Thyroid gland (tissue), 4 donors: Measurements from ENCODE around the gene PPDPF. TPM values are rescaled to one million over a fixed set of nuclear protein-coding genes. Genes with fewer than 3 reads are reported as not detected.
"Not testable (repeated sequence)": the region's sequence is repeated elsewhere in the genome, so short reads cannot be mapped to it uniquely, and the experiment has no call there.

Experiments
- DNase-seq, 2 donors: peaks; one replicate each; pipeline ENCODE4 v3.0.0-alpha.2; 2019
- H3K27ac ChIP-seq, 3 donors: fragments of 200-600 bp; sonication (generic); 1 replicate in 2 of 3; 2 replicates in 1 of 3; pipeline ENCODE4 v1.5.1; 2016 to 2019; ENCODE audit warnings: mild to moderate bottlenecking in 1 of 3, moderate library complexity in 1 of 3
- H3K27me3 ChIP-seq: fragments of 200-600 bp; sonication (generic); one replicate; pipeline ENCODE4 v1.5.1; 2019
- H3K36me3 ChIP-seq, 2 donors: fragments of 200-600 bp; sonication (generic); one replicate each; pipeline ENCODE4 v1.5.1; 2016 to 2019
- H3K4me1 ChIP-seq, 2 donors: fragments of 200-600 bp; sonication (generic); one replicate each; pipeline ENCODE4 v1.5.1; 2017 to 2019
- H3K4me3 ChIP-seq, 3 donors: fragments of 200-600 bp; sonication (generic); replicated peaks in 1 of 3; 1 replicate in 2 of 3; 2 replicates in 1 of 3; pipeline ENCODE4 v1.5.1; 2016; ENCODE audit warnings: mild to moderate bottlenecking in 1 of 3
- H3K9me3 ChIP-seq: fragments of 200-600 bp; sonication (generic); one replicate; pipeline ENCODE4 v1.5.1; 2017
- POLR2A ChIP-seq, 2 donors: fragments of 450-650 bp; IDR thresholded peaks; one replicate each; pipeline ENCODE4 v1.6.1; 2017; ENCODE audit warnings: antibody characterized with exemption in 2 of 2, mild to moderate bottlenecking in 2 of 2, moderate library complexity in 1 of 2
- WGBS, 2 donors: methylation state at CpG; one replicate each; pipeline ENCODE4 v1.1.5; 2017; 5-methylcytosine and 5-hydroxymethylcytosine counted together
- intact Hi-C: fragments of 100-400 bp; cut with DNase I; formaldehyde crosslinking; loops from one replicate; pipeline ENCODE4 v1.15.1; 2023
- total RNA-seq, 4 donors: library from RNA; depleted of rRNA; stranded (reverse); fragments of >200 nt; gene quantifications; one replicate each; pipeline ENCODE4 v1.2.3, GENCODE V29; 2016
- TF ChIP-seq, protein P1 (sequence below), 6 experiments: fragments of 200-600 bp in 3 of 6; fragments of 450-650 bp in 3 of 6; sonication (generic) in 3 of 6; IDR thresholded peaks; one replicate each; pipeline ENCODE4 v1.5.1; 2016 to 2019; ENCODE audit warnings: antibody characterized with exemption in 6 of 6, mild to moderate bottlenecking in 2 of 6, inconsistent platforms in 1 of 6, moderate library complexity in 1 of 6

Gene PPDPF
- total RNA-seq, 4 donors from 2014 or later = 82.0 to 226 (median 146) TPM

DNA sequence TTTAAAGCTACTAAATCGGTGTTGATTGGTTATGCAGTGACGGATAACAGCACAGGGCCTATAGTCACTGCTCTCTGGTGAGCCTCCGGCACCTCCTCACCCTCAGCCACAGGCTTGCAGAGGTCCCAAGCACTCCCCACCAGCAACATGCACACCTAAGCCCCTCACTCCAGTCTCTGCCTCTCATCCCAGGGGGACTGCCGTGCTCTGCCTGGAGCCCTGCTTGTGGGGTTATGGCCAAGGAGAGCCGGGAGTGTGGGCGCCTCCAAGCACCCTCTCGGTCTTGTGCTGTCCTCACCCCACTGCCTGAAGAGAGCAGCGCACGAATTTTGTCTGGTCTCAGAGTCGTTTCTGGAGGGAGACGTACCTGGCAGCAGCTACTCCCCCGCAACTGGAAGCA, 14.8 kb upstream of the PPDPF start:
- Histone ChIP-seq H3K4me1 (no peaks in the 10 kb centered on the region), H3K27me3 (peaks cover 5% of the 10 kb centered on the region), H3K27ac (no peak overlapping the region), H3K36me3 (no peaks in the 10 kb centered on the region), H3K9me3 (no peaks in the 10 kb centered on the region), H3K4me3 (no peak overlapping the region)
- 81 to 93% methylated on average over 11 to 12 of the region's 12 CpGs for WGBS, 2 donors
- DNase-seq = no peak
- intact Hi-C loops = no loop called here
- TF ChIP-seq, protein P1, sequence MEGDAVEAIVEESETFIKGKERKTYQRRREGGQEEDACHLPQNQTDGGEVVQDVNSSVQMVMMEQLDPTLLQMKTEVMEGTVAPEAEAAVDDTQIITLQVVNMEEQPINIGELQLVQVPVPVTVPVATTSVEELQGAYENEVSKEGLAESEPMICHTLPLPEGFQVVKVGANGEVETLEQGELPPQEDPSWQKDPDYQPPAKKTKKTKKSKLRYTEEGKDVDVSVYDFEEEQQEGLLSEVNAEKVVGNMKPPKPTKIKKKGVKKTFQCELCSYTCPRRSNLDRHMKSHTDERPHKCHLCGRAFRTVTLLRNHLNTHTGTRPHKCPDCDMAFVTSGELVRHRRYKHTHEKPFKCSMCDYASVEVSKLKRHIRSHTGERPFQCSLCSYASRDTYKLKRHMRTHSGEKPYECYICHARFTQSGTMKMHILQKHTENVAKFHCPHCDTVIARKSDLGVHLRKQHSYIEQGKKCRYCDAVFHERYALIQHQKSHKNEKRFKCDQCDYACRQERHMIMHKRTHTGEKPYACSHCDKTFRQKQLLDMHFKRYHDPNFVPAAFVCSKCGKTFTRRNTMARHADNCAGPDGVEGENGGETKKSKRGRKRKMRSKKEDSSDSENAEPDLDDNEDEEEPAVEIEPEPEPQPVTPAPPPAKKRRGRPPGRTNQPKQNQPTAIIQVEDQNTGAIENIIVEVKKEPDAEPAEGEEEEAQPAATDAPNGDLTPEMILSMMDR (IDR thresholded peaks at IDR 0.05) = no peak
- TF ChIP-seq POLR2A (IDR thresholded peaks at IDR 0.05) = no peak

DNA sequence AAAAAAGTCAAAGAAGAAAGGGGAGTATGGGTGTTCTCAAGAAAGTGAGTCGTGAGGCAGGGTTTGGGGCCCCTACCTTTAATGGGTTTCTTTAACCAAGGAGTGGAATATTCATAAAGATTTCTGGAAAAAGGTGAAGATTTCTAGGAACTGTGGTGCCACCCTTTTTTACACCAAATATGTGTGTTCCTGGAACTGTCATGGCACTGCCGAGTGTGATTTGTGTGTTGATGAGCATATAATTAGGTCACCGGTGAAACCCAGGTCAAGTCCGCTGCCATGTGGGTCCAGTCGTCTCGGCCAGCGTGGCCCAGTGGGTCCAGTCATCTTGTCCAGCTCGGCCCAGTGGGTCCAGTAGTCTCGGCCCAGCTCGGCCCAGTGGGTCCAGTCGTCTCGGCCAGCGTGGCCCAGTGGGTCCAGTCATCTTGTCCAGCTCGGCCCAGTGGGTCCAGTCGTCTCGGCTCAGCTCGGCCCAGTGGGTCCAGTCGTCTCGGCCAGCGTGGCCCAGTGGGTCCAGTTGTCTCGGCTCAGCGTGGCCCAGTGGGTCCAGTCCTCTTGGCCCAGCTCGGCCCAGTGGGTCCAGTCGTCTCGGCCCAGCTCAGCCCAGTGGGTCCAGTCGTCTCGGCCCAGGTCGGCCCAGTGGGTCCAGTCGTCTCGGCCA, 13.4 kb upstream of the PPDPF start:
- Histone ChIP-seq H3K4me3 (no peak overlapping the region), H3K27me3 (peaks cover 5% of the 10 kb centered on the region), H3K27ac (no peak overlapping the region), H3K9me3 (no peaks in the 10 kb centered on the region), H3K36me3 (no peaks in the 10 kb centered on the region), H3K4me1 (no peaks in the 10 kb centered on the region)
- no peak for DNase-seq
- intact Hi-C loops = no loop called here
- 88 to 94% methylated on average over 14 to 18 of the region's 30 CpGs for WGBS, 2 donors
- TF ChIP-seq, protein P1 (IDR thresholded peaks at IDR 0.05) = no peak
- no peak for TF ChIP-seq POLR2A (IDR thresholded peaks at IDR 0.05)

DNA sequence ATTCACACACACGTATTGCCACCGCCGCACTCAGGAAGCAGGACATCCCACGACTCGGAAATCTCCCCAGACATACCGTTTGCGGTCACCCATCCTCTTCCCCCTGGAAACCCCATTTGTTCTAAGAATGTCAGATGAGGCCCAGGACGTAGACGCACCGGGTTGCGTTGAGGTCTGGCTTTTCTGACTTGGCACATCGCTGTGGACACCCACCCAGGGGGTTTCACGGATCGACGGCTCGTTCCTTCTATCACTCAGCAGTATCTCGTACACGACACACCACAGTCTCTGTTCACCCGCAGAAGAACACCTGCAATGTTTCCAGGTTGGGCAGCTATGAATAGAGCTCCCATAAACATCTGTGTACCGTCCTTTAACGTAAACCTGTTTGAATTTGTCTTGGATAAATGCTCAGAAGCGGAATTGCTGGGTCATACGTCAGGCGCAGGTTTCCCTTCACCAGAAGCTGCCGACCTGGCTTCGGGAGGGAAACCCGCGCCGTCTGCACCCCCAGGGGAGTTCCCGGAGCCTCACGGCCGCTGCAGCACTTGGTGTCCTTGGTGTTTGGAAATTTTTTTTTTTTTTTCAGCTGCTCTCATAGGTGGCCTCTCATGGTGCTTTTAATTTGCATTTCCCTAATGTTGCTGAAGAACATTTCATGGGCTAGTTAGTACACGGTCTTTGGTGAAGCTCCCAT, 12.3 kb upstream of the PPDPF start:
- intact Hi-C loops = no loop called here
- 78 to 89% methylated on average over 33 of the region's 33 CpGs for WGBS, 2 donors
- H3K27ac ChIP-seq = no peak overlapping the region
- H3K27me3 ChIP-seq = no peaks in the 10 kb centered on the region
- no peaks in the 10 kb centered on the region for H3K9me3 ChIP-seq
- H3K36me3 ChIP-seq = no peaks in the 10 kb centered on the region
- H3K4me3 ChIP-seq = no peak overlapping the region
- DNase-seq = no peak
- no peak for TF ChIP-seq POLR2A (IDR thresholded peaks at IDR 0.05)
- TF ChIP-seq, protein P1 (IDR thresholded peaks at IDR 0.05) = no peak
- no peaks in the 10 kb centered on the region for H3K4me1 ChIP-seq

DNA sequence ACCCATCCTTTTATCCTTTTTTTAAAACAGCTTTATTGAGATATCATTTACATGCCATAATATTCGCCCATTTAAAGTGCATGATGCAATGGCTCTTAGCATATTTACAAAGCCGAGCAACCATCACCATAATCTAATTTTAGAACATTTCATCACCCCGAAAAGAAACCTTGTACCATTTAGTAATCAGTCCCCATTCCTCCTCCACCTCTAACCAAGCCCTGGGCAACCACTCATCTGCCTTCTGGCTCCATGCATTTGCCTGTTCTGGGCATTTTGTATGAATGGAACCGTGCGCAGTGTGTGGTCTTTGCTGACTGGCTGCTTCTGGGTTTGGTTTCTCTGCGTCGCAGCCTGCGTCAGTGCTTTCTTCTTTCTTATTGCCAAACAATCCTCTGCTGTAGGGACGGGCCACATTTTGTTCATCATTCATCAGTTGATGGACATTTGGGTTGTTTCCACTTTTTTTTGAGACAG, 11.4 kb upstream of the PPDPF start:
- H3K36me3 ChIP-seq = no peaks in the 10 kb centered on the region
- no peaks in the 10 kb centered on the region for H3K4me1 ChIP-seq
- TF ChIP-seq POLR2A (IDR thresholded peaks at IDR 0.05) = no peak
- TF ChIP-seq, protein P1 (IDR thresholded peaks at IDR 0.05) = no peak
- intact Hi-C loops = no loop called here
- no peaks in the 10 kb centered on the region for H3K27me3 ChIP-seq
- no peaks in the 10 kb centered on the region for H3K9me3 ChIP-seq
- no peak for DNase-seq
- no peak overlapping the region for H3K4me3 ChIP-seq
- no peak overlapping the region for H3K27ac ChIP-seq
- 86 to 90% methylated on average over 9 of the region's 9 CpGs for WGBS, 2 donors

DNA sequence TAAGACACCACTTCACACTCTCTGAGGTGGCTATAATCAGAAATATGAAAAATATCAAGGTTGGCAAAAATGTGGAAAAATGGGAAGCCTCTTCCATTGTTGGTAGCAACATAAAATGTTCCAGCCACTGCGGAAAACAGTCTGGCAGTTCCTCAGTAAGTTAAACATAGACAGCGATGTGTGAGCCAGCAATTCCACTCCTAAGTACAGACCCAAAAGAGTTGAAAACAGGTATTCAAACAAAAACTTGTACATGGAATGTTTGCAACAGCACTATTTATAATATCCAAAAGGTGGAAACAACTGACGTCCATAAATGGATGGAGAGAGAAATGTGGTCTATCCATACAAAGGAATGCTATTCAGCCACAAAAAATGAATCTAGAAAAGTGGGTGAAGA, 7.4 kb upstream of the PPDPF start:
- no peak for DNase-seq
- no peaks in the 10 kb centered on the region for H3K27me3 ChIP-seq
- H3K27ac ChIP-seq = no peak overlapping the region
- H3K4me1 ChIP-seq = no peaks in the 10 kb centered on the region
- no peaks in the 10 kb centered on the region for H3K9me3 ChIP-seq
- H3K36me3 ChIP-seq = no peaks in the 10 kb centered on the region
- no peak overlapping the region for H3K4me3 ChIP-seq
- TF ChIP-seq, protein P1 (IDR thresholded peaks at IDR 0.05) = no peak
- TF ChIP-seq POLR2A (IDR thresholded peaks at IDR 0.05) = no peak
- intact Hi-C loops = no loop called here
- 85 to 92% methylated on average over 3 of the region's 3 CpGs for WGBS, 2 donors

DNA sequence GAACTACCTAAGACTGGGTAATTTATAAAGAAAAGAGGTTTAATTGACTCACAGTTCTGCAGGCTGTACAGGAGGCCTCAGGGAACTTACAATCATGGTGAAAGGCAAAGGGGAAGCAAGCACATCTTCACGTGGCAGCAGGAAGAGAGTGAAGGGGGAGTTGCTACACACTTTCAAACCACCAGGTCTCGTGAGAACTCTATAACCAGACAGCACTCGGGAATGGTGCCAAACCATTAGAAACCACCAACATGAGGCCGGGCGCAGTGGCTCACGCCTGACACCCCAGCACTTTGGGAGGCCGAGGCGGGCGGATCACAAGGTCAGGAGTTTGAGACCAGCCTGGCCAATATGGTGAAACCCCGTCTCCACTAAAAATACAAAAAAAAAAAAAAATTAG, 6.0 kb upstream of the PPDPF start:
- DNase-seq, H3K4me1 ChIP-seq, H3K4me3 ChIP-seq, H3K9me3 ChIP-seq, H3K27me3 ChIP-seq, intact Hi-C loops, H3K36me3 ChIP-seq, H3K27ac ChIP-seq: not testable (repeated sequence)
- 65 to 80% methylated on average over 10 of the region's 10 CpGs for WGBS, 2 donors
